Measurements from ENCODE around the gene CTDSPL. TPM values are rescaled to one million over a fixed set of nuclear protein-coding genes. Genes with fewer than 3 reads are reported as not detected.

Gene CTDSPL
- total RNA-seq, 1 experiment from 2014 or later = 14.0 TPM

GRCh38 chr3:38018296-38019266, 156.9 kb downstream of the CTDSPL start:
- no peaks in the 10 kb centered on the region for H3K27me3 ChIP-seq (replicated peaks; ENCODE audit: insufficient read depth, low read depth, low read length, poor library complexity)
- no peak overlapping the region for H3K27ac ChIP-seq (ENCODE audit: low read depth, low read length, poor library complexity, severe bottlenecking)
- no peaks in the 10 kb centered on the region for H3K9me3 ChIP-seq (ENCODE audit: low read depth, low read length, poor library complexity, severe bottlenecking)
- ChIA-PET CTCF (no interaction called here), POLR2A (ENCODE audit: low non-redundant PET) (no interaction called here)
- H3K4me3 ChIP-seq (ENCODE audit: low read depth, low read length, poor library complexity, severe bottlenecking) = no peak overlapping the region
- no peak for DNase-seq (ENCODE audit: low spot score)
- no peaks in the 10 kb centered on the region for H3K4me1 ChIP-seq (ENCODE audit: insufficient read depth, low read length, poor library complexity, severe bottlenecking)
- TF ChIP-seq CTCF (conservative IDR thresholded peaks at IDR 0.05; ENCODE audit: low read depth, low read length) (no peak), EZH2 (IDR thresholded peaks at IDR 0.05; ENCODE audit: borderline replicate concordance, low read depth, low read length, poor library complexity, severe bottlenecking) (no peak)
- BruUV-seq (replicated peaks) = no TSS peak
- intact Hi-C loops (cut with micrococcal nuclease; ENCODE audit: unreplicated experiment) = no loop called here
- H3K36me3 ChIP-seq (ENCODE audit: insufficient read depth, low read length, poor library complexity, severe bottlenecking) = no peaks in the 10 kb centered on the region

- Histone ChIP-seq H3K36me3 (ENCODE audit: insufficient read depth, low read length, poor library complexity, severe bottlenecking) (no peaks in the 10 kb centered on the region), H3K27me3 (replicated peaks; ENCODE audit: insufficient read depth, low read depth, low read length, poor library complexity) (no peaks in the 10 kb centered on the region), H3K9me3 (ENCODE audit: low read depth, low read length, poor library complexity, severe bottlenecking) (no peaks in the 10 kb centered on the region), H3K4me1 (ENCODE audit: insufficient read depth, low read length, poor library complexity, severe bottlenecking) (no peaks in the 10 kb centered on the region), H3K27ac (ENCODE audit: low read depth, low read length, poor library complexity, severe bottlenecking) (no peak overlapping the region), H3K4me3 (ENCODE audit: low read depth, low read length, poor library complexity, severe bottlenecking) (no peak overlapping the region)
- intact Hi-C loops (cut with micrococcal nuclease; ENCODE audit: unreplicated experiment) = no loop called here
- CTCF ChIA-PET = no interaction called here
- DNase-seq (ENCODE audit: low spot score) = no peak
- POLR2A ChIA-PET (ENCODE audit: low non-redundant PET) = no interaction called here
- BruUV-seq (replicated peaks) = no TSS peak
- TF ChIP-seq CTCF (conservative IDR thresholded peaks at IDR 0.05; ENCODE audit: low read depth, low read length) (no peak), EZH2 (IDR thresholded peaks at IDR 0.05; ENCODE audit: borderline replicate concordance, low read depth, low read length, poor library complexity, severe bottlenecking) (no peak)
Measured at GRCh38 chr3:38019658-38020341, 158.1 kb downstream of the CTDSPL start.

GRCh38 chr3:38020342-38020726, 158.7 kb downstream of the CTDSPL start:
- no peak overlapping the region for H3K4me3 ChIP-seq (ENCODE audit: low read depth, low read length, poor library complexity, severe bottlenecking)
- no peaks in the 10 kb centered on the region for H3K36me3 ChIP-seq (ENCODE audit: insufficient read depth, low read length, poor library complexity, severe bottlenecking)
- ChIA-PET CTCF (no interaction called here), POLR2A (ENCODE audit: low non-redundant PET) (no interaction called here)
- intact Hi-C loops (cut with micrococcal nuclease; ENCODE audit: unreplicated experiment) = no loop called here
- no peaks in the 10 kb centered on the region for H3K9me3 ChIP-seq (ENCODE audit: low read depth, low read length, poor library complexity, severe bottlenecking)
- H3K4me1 ChIP-seq (ENCODE audit: insufficient read depth, low read length, poor library complexity, severe bottlenecking) = no peaks in the 10 kb centered on the region
- H3K27me3 ChIP-seq (replicated peaks; ENCODE audit: insufficient read depth, low read depth, low read length, poor library complexity) = no peaks in the 10 kb centered on the region
- no peak for DNase-seq (ENCODE audit: low spot score)
- no peak overlapping the region for H3K27ac ChIP-seq (ENCODE audit: low read depth, low read length, poor library complexity, severe bottlenecking)
- BruUV-seq (replicated peaks) = no TSS peak
- TF ChIP-seq EZH2 (IDR thresholded peaks at IDR 0.05; ENCODE audit: borderline replicate concordance, low read depth, low read length, poor library complexity, severe bottlenecking) (no peak), CTCF (conservative IDR thresholded peaks at IDR 0.05; ENCODE audit: low read depth, low read length) (no peak)

All from A673 (cell line).